Kidney epithelial cell (primary cell): Measurements from ENCODE around the gene ESR1. TPM values are rescaled to one million over a fixed set of nuclear protein-coding genes. Genes with fewer than 3 reads are reported as not detected.

Source experiments
- DNase-seq: peaks from one replicate; pipeline ENCODE4 v3.0.0-alpha.2; 2010; ENCODE audit warnings: low read depth
- H3K27me3 ChIP-seq: 2 replicates; pipeline ENCODE4 v1.6.0; 2011; ENCODE audit warnings: low read length; ENCODE audit not compliant: control insufficient read depth, insufficient read depth
- H3K36me3 ChIP-seq: 2 replicates; pipeline ENCODE4 v1.5.1; 2011; ENCODE audit warnings: low read length; ENCODE audit not compliant: control insufficient read depth, insufficient read depth
- H3K4me3 ChIP-seq: 2 replicates; pipeline ENCODE4 v1.5.1; 2011; ENCODE audit warnings: low read depth, mild to moderate bottlenecking, control low read depth, low read length
- CTCF ChIP-seq: IDR thresholded peaks from 2 replicates; pipeline ENCODE4 v1.5.1; 2011; ENCODE audit warnings: mild to moderate bottlenecking, moderate library complexity, low read length, control low read depth, inconsistent platforms; ENCODE audit not compliant: insufficient read depth, poor library complexity, severe bottlenecking
- total RNA-seq: library from RNA; depleted of rRNA; stranded (reverse); fragments of >200 nt; gene quantifications from 2 replicates; pipeline ENCODE4 v1.2.3, GENCODE V29; 2015

The ESR1 gene
- total RNA-seq, 1 donor from 2014 or later = not detected

DNA sequence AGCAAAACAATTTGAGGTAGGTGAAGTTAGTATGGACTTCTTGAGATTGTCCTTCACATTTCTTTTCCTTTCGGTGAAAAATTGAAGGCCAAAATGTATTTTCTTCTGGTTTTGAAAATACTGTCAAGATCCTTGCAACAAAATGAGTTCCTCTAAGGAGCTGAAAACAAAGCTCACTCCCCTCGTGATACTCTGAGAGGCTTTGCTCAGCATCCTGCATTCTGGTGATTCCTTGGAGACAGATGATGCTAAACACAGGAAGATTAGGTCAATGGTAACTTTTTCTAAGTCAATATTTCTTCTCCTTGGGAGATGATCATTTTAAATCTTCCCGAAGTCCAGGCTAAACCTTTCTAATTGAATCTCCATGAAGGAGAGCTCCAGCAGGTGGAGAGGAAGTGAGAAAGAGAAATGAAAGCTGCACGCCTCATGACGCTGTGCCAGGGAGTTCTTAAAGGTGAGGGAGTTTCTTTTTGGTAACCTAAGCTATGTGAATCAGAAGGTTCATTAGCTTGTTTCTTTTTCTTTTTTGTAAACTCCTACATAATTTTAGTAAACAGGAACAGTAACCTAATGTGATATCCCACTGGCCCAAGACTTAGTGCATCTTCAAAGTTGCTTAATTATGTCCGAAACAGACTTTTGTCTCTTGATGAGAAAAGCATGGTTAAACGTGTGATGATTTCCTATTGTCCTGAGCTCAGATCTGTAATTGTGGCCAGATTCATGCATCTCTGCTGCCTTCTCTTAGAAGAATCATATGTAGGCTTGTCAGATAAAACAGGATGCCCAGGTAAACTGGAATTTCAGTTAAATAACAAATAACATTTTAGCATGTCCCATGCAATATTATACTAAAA lies 15.0 kb downstream of the ESR1 start:
- Histone ChIP-seq H3K36me3 (no peaks in the 10 kb centered on the region), H3K27me3 (peaks cover 2% of the 10 kb centered on the region), H3K4me3 (no peak overlapping the region)
- no peak for DNase-seq
- TF ChIP-seq CTCF = no peak

GRCh38 chr6:151826517-151827142 lies 19.1 kb downstream of the ESR1 start:
- no peak overlapping the region for H3K4me3 ChIP-seq
- no peaks in the 10 kb centered on the region for H3K36me3 ChIP-seq
- DNase-seq = no peak
- no peak for TF ChIP-seq CTCF
- H3K27me3 ChIP-seq = no peaks in the 10 kb centered on the region

GRCh38 chr6:151832710-151833109 lies 25.2 kb downstream of the ESR1 start:
- Histone ChIP-seq H3K36me3 (no peaks in the 10 kb centered on the region), H3K27me3 (no peaks in the 10 kb centered on the region), H3K4me3 (no peak overlapping the region)
- no peak for TF ChIP-seq CTCF
- no peak for DNase-seq

DNA sequence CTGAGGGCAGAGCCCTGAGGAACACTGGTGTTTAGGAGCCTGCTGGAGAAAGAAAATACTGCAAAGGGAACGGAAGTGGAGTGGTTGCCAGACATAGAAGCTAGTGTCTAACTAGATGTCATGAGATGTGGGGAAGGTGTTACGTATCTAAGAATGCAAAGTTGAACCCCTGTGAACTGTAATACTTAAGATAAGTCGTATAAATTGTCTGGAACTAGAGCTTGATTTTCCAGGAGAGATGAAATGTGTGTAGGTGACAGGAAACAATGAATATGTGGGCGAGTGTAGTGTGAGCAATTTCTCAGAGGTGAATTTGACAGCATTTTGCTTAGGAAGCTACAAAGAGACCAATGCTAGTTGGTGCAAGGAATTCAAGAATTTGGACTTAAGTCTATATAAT lies 27.9 kb downstream of the ESR1 start:
- DNase-seq = no peak
- no peak for TF ChIP-seq CTCF
- Histone ChIP-seq H3K4me3 (no peak overlapping the region), H3K36me3 (no peaks in the 10 kb centered on the region), H3K27me3 (no peaks in the 10 kb centered on the region)

- DNase-seq = no peak
- Histone ChIP-seq H3K27me3 (no peaks in the 10 kb centered on the region), H3K36me3 (no peaks in the 10 kb centered on the region), H3K4me3 (no peak overlapping the region)
- no peak for TF ChIP-seq CTCF
Observed at GRCh38 chr6:151837223-151837622, 29.7 kb downstream of the ESR1 start.
